SK-N-DZ (cell line): Measurements from ENCODE around the gene PPME1.

Experiments used
- DNase-seq: peaks from one replicate; pipeline ENCODE4 v3.0.0-alpha.2; 2015; ENCODE audit warnings: low spot score

Gene PPME1

DNA sequence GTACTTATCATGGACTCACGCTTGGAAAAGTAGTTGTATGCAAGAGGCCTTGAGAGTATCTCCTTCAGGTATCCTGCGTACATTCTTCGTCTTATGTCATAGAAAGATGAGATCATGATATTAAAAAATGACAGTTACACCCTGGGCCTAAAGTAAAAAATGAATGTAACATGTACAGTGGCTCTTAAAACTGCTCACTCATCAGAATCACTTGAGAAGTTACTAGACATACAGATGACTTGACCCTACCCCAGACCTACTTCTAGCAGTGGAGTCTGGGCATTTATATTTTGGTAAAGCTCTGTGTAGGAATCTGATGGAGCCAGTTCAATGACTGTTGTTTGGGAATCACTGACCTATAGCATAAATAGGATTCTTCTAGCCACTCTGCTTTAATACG lies 54.5 kb downstream of the PPME1 start:
- DNase-seq: no peak

DNA sequence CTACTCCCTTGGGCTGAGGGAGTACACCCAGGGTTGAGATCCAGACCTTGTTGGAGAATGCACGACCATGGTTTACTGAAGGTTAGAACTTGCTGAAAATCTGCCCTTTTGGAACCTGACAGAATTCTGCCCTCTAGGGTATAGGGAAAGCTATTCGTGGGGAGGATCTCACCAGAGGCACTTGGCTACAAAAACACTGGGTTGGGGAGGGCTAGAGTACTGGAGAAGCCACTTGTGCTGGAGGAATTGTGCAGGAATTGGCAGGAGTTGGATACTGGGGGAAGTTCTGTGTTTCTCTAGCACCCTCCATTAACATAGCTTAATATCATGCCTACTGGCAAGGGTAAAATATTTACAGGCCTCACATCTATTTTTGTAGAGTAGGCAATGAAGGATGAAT lies 55.8 kb downstream of the PPME1 start:
- DNase-seq: no peak

DNA sequence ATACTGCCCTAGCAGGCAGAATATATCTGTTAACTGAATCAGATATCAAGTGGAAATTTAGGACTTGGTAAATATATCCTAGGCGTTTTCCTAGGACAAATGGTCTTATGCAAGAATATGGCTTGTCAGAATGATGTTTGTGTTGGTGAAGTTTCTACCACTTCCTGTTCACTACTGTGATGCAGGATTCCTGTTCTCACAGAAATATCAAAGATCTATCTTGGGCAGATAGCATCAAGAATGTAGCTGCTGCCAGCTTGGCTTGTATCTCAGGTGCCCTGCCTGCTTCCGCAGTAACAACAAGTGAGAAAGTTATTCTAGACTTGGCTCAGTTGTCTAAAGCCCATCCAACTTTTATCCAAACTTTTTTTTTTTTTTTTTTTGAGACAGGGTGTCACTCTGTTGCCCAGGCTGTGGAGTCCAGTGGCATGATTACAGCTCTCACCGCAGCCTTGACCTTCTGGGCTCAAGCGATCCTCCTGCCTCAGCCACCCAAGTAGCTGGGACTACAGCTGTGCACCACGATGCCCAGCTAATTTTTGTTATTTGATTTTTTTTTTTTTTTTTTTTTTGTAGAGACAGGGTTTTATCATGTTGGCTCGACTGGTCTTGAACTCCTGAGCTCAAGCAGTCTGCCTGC lies 61.3 kb downstream of the PPME1 start:
- DNase-seq: no peak

DNA sequence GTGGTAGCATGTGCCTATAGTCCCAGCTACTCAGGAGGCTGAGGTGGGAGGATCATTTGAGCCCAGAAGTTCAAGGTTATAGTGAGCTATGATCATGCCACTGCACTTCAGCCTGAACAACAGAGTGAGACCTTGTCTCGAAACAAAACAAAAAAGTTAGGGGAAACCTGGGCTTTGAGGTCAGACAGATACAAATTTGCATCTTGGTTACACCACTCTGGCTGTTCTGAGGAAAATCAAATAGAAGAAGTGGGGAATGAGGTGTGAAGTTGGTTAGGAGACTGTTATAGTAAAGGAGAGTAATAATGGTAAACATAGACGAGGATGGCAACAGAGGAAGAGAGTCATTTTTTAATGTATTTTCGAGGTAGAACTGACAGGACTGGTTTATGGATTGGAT lies 62.6 kb downstream of the PPME1 start:
- DNase-seq: no peak

DNA sequence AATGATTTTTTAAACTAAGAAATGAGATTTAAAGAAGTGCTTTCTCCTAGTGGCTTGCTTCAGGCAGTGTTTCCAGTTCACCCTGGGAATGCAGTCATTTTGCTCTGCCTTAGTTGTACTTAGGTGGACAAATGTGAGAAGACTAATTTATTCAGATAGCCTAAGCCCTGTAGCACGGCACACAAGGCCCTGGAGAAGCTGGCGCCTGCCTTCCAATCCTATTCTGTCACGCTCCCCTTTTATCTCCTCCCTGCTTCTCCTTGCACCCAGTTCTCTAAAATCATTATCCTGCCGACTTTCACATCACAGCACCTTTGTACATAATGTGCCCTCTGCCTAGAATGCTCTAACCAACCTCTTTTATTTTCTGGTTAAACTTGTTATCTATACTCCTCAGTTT lies 64.0 kb downstream of the PPME1 start:
- no peak for DNase-seq

DNA sequence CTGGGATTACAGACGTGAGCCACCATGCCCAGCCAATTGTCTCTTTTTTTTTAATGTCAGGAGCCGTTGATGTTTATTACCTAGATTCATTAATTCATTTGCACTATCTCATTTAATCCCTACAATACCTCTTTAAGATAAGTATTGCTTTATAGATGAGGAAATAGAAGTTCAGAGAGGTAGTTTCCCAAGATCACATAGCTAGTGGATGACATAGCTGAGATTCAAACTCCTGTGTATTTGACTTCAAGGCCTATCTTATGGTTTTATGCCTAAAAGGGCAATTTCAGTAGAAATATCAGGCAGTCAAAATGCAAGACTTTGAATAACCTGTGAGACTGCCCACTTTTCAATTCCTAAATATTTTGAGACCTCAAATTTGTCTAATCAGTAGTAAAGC lies 66.5 kb downstream of the PPME1 start:
- DNase-seq: no peak

DNA sequence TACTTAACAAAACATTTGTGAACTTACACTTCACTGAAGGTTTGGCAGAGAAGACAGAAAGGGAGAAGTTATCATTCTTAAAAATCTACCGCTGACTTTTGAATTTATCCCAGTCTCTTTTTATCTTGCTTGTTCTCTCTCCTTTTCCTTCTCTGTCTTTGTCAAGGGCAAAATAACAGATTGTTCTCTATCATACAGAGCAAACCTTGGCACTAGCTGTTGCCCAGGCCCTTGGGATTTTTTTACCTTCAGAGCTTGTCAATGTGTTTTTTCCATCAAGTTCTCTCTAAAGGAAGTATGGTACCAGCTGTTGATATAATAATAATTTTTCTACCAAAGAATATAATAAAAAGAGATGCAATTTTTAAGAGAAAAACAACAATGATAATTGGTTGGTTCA lies 67.2 kb downstream of the PPME1 start:
- no peak for DNase-seq

DNA sequence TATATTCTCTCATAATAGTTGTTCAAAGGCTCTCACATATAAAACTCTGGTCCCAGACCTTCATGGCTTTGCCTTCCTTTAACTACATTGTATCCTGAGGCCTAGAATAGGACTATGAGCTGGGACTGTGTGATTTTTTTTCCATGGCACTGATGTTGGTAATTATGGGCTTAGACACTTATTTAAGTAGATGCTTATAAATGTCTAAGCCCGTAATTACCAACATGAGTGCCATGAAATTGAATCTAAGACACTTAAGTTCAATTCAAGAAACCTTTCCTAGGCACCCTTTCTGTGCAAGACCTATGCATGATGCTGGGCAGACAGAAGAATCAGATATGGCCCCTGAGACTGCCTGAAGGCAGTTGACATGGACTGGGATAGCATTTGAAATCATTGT lies 77.4 kb downstream of the PPME1 start:
- DNase-seq: no peak

DNA sequence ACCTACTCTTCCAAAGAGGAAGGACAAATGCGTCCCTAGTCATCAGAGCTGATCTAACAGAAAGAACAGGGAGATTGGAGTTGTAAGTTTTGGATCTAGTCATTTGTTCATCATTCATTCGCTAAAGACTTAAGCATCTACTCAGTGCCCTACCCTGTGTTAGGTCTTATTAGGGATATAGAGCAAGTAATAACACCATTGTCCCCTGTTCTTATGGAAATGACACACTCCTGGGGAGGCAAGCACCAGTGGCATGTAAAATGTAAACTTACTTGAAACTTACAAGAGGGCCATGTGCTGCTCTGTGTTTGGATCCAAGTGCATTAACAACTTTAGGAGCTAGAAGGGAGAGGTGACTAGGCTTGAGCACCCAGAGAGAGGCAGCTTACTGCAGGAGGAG lies 78.4 kb downstream of the PPME1 start:
- DNase-seq: no peak

DNA sequence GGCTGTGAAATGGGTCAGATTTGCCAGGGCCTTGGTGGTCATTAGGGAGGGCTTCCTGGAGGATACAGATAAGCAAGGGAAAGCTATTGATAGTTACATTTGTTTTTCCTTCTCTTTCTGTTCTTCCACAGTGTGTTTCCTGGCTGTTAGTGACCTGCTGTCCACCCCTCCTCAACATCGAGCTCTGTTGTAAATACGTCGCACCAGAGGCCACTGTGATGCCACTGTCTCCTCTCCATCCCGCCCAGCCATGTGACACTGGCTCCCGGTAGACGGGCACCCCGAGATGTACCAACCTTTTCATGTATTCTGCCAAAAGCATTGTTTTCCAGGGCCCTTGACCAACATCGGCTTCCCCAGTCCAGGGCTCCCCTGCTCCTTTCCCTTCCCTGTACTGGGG lies 82.3 kb downstream of the PPME1 start:
- no peak for DNase-seq

DNA sequence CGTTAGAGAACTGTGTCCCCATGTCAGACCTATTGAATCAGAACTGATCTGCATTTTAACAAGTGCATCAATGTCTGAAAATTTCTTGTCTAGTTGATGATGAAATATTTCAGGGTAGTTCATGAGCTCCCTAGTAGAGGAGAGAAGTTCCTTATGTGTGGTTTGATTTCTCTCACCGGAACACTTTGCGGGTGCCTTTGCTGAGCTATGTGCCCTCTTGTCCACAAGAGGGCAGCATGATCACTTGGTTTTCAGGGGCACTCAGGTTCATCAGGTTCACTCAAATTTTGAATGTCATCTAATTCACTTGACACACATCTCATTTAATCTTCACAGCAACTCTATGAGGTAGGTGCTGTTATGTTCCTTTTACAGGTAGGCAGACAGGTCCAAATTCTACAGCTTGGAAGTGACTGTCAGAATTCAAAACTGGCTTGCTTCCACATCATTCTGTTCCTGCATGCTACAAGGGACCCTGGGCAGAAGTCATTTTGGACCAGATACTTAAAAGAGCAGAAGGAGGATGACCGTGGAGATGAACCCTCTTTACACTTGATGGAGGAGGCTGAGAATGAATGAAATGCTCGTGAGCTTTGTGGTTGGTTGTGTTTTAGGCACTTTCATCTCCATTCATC lies 84.8 kb downstream of the PPME1 start:
- peak; percentile 52 for DNase-seq

DNA sequence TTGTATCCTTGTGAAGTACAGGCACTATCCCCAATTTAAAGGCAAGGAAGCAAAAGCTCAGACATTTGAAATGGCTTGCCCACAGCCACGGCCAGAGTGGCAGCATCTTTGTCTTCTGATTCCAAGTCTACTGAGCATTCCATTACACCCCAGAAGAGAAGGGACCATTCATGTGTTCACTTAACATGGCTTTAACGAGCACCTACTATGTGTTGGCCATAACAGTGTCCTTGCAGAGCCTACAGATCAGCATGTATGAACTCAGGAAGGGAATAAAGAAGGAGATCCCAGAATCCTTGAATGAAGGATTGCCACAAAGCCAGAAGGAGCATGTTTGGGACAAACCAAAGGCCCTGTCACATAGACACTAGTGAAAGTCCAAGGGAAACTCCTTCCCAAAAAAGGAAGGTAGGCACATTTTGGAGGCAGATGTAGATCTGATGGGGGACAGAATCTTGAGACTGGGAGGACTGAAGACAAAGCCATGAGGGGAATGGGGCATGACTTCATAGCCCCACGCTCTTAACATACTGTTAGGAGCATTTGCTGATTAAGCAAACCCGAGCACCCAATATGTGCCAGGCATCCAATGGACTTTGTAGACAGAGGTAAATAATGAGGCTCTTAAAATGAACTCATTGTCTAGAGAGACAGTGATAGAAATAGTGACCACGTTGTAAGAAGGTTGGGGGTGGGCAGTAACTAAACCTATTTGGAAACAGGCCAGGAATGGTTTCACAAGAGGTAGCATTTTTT lies 85.5 kb downstream of the PPME1 start:
- no peak for DNase-seq

DNA sequence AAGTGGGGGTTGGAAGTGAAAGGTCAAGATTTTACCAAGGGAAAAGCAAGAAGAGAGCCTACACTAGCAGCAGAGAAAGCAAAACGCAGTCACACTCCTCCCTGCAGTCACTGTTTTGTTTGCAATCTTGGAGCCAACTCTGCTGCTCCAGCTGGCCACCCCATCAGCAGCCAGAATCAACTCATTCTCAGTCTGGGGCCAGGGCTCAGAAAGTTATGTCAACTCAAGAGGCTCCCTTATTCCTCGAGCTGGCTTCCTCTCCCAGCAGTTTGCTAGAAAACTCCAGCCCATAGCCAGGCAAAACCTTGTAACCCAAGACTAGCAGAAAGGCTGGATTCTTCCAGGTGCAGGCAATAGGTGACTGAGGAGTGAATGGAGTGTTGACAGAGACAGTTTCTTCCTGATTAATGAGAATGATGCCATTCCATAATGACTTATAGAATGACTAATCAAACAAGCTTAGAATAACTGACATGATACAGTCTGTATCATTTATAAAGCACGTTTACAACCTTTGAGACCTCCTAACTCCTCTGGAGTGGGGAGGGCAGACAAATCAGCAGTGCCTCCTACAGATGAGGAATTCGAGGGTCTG lies 87.0 kb downstream of the PPME1 start:
- no peak for DNase-seq

DNA sequence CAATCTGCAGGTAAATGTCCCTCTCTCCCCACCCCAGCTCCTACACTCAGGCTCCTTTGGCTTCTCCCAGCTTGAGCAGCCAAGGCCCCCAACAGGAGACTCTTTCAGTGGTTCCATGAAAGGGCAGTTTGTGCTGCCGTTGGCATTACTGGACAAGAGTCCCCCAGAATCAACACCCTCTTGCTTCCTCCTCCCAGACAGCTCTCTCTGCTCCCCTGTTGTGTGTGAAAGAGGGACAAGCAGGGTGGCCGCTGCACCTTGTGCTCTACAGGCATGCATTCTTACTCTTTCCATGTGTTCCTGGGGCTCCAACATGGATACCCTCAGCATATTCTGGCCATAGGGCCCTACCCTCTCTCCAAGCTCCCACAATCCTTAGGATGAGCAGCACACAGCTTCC lies 91.6 kb downstream of the PPME1 start:
- no peak for DNase-seq

DNA sequence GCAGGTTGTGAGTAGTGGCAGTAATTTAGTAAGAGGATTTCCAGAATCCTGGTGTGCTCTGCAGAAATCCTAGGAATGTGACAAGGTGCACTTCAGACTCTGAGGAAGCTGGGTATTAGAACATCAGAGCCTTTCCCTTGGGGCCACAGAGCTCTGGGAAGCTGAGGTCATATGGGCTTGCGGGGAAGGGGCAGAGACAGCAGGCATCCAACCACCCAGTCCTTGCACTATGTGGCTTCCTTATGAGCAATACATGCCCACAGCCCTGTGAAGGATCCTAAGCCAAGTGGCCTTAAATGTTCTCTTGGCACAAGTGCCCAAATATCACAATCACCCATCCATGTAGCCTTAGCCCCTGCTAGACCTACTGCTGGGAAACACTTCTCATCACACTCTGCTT lies 94.2 kb downstream of the PPME1 start:
- no peak for DNase-seq

DNA sequence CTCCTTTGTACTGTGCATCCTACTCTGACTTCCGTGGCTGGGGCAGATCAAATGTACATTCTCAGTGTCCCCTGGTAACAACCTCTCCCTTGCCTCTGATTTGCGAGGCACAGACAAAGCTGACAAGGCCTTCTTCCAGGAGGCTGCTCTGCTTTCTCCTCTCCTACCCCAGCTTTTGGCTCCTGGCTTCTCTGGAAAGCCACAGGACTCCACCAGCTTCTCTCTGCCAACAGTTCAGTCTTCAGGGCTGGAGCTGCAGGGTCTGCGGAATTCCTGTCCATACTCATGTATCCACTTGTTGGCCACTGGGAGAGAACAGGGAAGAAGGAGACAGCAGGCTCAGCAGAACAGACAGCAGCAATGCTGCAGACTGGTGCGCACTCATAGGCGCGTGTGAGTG lies 95.9 kb downstream of the PPME1 start:
- no peak for DNase-seq

DNA sequence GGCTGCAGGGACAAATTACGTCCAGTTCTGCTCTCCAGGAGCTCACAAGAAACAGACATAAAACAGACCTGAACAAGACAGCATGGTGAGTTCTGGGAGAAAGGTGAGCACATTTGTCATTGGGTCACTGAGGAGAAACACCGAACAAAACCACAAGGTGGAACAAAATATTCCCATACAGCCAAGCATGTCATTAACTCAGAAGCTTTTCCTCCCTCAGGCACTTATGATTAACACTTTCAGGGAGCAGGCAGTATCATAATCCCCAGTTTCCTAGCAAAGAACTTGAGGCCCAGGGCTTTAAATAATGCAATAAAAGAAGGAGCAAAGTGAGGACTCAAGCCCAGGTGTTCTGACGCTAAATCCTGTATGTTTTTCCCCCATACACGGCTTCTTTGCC lies 97.4 kb downstream of the PPME1 start:
- no peak for DNase-seq

DNA sequence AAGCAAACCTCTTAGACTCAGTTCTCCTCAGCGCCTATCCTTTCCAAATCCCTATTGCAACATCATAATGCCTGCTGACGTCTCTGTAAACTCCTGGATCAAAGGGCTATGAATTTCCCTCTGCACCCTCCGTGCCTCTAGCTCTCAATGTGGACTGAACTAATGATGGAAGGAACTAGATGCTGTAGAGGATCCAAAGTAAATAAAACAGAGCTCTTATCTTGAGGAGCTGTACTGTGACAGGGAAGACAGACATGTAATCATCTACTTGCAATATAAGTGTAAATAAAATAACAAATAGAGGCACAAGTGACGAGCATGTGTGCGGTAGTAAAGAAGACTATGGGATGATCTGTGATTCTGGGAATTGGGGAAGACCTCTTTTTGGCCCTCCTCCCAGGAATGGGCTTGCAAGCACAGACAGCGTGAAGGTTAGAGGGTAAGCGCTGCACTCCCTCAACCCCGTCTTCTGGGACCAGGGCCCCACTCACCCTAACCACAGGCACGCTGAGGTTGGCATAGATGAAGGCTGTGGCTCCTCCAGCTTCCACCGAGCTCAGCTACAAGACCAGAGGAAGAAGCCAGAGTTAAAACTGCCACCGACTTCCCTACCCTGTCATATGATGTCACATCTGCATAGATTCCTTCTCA lies 98.2 kb downstream of the PPME1 start:
- DNase-seq: no peak

DNA sequence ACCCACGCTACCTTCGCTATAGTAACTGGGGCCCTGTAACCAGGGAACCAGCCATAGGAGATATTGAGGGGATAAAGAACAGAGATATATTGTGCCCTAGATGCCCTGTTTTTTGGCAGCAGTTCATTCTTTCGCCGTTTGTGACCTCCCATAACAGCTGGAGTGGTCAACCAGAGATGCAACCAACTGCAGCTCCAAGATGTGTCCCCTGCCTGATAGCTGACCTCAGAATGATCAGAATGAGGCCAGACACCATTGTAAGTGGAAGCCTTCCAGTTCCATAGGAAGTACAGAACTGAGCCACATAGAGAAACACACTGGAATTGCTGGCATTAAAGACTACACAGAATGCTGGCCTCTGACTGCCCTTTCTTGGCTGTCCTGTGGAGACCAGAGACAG lies 101.2 kb downstream of the PPME1 start:
- DNase-seq: no peak

DNA sequence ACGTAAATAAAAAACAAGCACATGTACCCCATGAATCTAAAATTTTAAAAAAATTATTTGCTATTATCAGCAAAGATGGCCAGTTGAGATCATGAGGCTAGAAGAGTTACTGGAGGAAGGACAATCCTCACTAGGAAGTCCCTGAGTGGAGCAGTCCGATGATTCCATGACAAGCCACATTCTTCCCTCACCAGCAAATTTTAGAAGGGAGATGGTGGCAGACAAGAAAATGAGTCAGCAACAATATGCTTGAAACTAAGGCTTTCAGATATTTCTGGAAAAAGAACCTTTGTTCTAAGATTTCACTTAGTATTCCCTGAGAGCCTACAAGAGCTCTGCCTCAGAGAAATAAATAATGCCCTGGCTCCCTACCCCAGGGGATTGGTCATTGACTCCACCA lies 105.5 kb downstream of the PPME1 start:
- no peak for DNase-seq

DNA sequence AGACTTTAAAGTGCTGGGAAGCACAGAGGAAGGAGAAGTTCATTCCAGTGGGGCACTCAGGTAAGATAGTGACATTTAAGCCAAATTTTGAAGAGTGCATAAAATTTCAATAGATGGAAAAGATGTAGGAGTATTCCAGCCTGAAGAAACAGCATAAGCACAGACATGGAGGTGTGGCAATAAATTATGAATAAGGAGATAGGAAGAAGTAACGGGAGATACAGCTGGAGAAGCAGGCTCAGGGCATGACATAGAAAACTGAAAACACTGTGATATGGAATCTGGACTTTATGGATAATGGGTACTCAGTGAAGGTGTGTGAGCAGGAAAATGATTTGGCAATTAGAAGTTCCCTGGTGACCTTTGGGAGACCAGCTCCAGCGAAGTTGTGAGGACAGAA lies 107.0 kb downstream of the PPME1 start:
- no peak for DNase-seq

DNA sequence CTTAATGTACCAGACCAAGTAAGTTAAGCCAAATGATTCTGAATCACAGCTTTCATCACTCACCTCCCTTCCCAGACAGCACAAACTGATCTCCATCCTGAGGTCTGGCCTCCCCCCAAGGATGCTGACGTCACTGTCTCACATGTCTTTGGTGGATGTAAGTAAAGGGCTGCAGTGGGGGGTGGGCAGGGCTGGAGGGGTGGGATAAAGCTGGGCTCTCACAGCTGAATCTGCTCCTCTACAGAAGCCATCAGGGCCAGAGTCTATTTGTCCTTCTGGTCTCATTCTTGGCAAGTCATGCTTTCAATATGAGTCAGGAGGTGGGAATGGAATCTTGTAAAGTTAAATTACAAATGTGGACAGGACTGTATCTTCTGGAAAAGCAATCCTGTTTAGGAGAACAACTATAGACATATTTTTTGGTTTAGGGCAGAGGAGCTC lies 107.7 kb downstream of the PPME1 start:
- DNase-seq: no peak
